Stimulated activated CD4-positive, alpha-beta T cell treated with anti-CD3 and anti-CD28 coated beads, Interleukin-1b, Interleukin-23, amount 100 ng/mL, for 4 hours (primary cell): ENCODE measurements around the gene MACF1.
"Not testable (repeated sequence)": the region's sequence is repeated elsewhere in the genome, so short reads cannot be mapped to it uniquely, and the experiment has no call there.

Experiments used
- DNase-seq, 2 donors: peaks; one replicate each; pipeline ENCODE4 v3.0.0-alpha.2; 2020; ENCODE audit warnings: low read depth in 2 of 2

MACF1 gene

GRCh38 chr1:39492118-39493042, 287.9 kb downstream of the MACF1 start:
- not testable (repeated sequence) for DNase-seq

DNA sequence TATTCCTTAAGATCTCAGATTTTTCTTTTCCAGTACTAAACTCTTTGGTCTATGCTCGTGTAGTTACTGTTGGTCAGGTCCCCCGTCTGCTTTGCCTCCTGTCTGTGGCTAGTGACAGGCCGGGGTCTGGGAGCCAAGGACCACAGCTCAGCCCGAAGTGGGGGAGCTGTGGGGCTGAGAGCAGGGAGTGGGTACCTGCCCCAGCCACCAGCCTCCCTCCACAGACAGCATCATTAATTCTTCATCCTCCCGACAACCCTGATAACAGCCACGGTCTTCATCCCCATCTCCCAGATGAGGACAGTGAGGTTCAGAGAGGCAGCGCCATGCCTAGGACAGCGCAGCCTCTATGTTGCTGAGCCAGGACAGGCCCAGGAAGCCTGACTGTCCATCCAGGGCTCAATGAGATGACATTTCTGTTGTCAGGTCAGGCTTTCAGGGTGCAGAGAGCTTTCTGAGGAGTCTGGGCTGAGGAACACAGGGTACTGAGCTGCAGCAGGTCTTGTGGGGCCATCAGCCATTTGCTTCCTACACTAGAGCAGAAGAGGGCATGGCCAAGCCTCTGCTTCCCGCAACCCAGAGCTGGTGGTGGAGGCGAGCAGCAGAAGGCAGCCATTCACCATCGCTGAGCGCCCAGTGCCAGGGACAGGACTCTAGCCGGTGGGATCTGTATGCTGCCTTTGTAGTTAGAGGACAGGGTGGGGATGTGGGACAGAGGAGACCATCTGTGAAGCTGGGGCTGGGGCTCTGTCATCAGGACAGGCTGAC, 288.7 kb downstream of the MACF1 start:
- DNase-seq: not testable (repeated sequence)

GRCh38 chr1:39494671-39495410, 290.3 kb downstream of the MACF1 start:
- no peak for DNase-seq

DNA sequence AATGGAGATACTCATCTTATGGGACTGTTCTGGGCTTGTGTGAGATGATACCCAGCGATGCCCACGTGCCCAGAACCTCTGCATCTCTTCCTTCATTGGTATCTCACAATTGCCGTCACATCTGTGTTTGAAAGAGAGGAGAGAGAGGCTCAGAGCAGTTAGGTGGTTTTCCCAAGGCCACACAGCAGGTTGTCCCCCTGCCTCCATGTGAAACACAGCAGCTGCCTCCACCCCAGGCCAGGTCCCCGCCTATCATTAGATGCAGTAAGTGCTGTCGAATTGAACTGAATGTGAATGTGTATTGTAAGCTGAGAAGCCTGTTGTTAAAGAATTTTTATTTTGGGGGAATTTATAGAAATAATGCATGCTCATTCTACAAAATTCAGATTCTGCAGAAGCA, 292.0 kb downstream of the MACF1 start:
- not testable (repeated sequence) for DNase-seq

GRCh38 chr1:39497585-39497984, 293.1 kb downstream of the MACF1 start:
- DNase-seq: no peak

- not testable (repeated sequence) for DNase-seq
Observed at GRCh38 chr1:39498096-39498710, 293.7 kb downstream of the MACF1 start.

DNA sequence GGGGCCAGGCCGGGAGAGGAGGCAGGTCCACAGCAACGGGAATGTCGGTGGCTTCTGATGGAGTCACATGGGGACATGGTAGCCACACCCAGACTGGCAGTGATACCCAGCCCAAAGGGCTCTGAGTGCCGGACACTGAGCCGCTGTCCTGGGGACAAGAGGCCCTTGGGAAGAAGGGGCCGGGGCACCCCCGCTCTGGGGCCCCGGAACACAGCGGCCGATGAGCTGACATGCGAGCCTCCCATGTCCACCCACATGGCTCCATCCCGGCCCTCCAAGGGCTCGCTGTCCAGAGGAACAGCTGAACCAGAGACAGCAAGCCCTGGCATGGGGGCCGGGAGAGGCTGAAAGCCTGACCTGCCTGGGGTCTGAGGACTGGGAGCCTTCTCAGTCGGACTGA, 294.3 kb downstream of the MACF1 start:
- DNase-seq: not testable (repeated sequence)

GRCh38 chr1:39499668-39500067, 295.2 kb downstream of the MACF1 start:
- DNase-seq: no peak

DNA sequence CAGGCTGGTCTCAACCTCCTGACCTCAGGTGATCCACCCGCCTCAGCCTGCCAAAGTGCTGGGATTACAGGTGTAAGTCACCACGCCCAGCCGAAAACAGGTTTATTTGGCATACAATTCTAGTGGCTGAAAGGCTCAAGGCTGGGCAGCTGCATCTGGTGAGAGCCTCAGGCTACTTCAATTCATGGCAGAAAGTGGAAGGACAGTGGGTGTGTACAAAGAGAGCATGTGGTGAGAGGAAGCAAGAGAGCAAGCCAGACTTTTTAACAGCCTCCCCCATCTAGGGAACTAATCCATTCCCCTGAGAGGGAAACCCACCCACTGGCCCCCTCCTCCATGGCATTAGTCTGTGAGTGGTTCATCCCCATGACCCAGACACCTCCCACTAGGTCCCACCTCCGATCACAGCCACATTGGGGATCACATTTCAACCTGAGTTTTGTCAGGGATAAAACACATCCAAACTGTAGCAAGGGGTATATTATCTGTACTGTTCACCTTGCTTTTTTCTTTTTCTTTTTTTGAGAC, 296.4 kb downstream of the MACF1 start:
- no peak for DNase-seq

GRCh38 chr1:39501666-39502065, 297.2 kb downstream of the MACF1 start:
- DNase-seq: no peak

DNA sequence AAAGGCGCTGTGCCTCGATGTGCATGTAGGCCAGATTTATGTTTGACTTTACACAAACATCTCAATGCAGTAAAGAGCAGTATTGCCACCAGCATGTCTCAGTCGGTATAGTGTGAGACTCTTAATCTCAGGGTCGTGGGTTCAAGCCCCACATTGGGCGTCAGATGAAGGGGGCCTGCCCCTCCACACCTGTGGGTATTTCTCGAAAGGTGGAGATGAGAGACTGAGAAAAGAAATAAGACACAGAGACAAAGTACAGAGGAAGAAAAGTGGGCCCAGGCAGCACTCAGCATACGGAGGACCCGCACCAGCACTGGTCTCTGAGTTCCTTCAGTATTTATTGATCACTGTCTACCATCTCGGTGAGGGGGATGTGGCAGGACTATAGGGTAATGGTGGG, 299.9 kb downstream of the MACF1 start:
- DNase-seq: not testable (repeated sequence)

DNA sequence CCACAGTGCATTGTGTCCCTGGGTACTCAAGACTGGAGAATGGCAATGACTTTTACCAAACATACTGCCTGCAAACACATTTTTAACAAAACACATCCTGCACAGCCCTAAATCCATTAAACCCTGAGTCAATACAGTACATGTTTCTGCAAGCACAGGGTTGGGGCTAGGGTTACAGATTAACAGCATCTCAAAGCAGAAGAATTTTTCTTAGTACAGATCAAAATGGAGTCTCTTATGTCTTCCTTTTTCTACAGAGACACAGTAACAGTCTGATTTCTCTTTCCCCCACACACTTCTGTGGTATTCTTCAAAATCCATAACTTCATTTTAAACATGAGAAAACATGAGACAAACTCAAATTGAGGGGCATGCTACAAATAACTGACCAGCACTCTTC, 300.8 kb downstream of the MACF1 start:
- DNase-seq: no peak

DNA sequence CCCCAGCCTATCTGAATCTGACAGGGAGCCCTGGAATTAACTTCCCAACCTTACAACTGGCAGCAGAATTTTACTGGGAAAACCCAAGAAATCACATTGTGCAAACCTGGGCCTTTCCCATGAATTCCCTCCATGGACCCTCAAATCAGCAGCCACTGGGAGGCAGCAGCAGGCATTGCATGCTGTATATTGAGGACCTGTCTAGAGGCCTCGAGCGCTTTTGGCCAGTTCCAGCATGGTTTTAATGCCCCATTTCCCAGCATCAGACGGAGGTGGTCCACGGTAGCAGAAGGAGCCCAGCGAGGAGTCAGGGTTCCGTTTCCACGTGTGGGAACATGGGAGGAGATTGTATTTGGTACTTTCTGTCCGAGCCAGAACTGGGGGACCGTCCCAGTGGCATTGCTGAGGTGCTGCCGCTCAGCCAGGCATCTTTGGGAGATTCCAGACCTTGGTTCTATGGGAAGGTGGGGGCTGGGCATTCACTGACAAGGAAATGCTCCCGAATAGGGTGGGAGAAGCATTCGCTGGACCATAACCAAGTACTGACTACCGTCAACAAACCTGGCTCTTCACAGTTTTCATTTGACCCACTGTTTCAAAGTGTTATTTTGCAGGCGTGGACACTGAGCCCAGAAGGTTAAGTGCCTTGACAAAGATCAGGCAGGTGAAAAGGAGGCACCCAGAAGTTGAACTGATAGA, 302.9 kb downstream of the MACF1 start:
- no peak for DNase-seq

- DNase-seq: no peak
Observed at GRCh38 chr1:39508266-39508665, 303.8 kb downstream of the MACF1 start.

GRCh38 chr1:39508857-39509305, 304.4 kb downstream of the MACF1 start:
- DNase-seq: no peak

- no peak for DNase-seq
Observed at GRCh38 chr1:39509360-39510009, 305.0 kb downstream of the MACF1 start.

DNA sequence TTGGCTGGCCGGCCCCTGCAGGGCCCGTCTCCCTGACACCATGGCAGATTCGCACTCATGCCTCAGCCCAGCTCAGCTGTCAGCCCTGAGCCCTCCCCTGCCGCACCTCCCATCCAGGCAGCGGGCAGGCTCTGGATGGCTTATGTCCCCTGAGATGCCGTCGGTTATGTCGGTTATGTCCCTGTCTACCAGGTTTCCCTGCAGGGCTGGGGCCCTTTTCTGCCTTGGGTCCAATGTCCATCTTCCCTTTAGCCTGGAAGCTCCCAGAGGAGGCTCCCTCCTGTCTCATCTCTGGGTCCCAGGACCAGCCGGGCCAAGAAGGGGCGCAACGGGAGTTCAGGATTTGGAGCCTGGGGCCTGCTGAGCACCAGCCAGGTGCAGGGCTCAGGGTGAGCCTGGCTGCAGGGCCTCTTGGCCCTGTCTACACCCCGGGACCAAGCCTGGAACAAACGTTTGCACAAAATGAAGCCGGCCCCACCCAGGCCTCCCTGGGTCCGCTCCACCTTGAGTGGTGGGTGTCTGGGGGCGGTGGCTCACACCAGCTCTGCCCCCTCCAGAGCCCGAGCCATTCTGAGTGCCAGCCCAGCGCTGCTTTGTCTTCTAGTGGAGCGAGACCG, 306.2 kb downstream of the MACF1 start:
- not testable (repeated sequence) for DNase-seq

DNA sequence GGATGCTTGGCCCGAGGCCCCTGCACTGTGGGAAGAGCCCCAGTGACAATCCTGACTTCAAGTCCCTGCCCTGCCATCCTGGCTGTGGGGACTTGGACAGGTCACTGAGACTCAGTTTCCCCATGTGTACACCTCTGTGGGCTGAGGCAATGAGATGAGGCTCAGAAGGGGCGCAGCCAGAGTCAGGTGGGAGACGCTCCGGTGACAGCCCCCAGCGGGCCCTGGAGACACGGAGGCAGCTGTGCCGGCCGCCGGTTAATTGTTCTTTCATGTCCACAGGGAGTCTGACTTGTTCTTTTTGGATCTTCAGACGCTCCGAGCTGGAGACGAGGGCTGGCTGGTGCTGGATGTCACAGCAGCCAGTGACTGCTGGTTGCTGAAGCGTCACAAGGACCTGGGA, 307.0 kb downstream of the MACF1 start:
- not testable (repeated sequence) for DNase-seq

- DNase-seq: not testable (repeated sequence)
Observed at GRCh38 chr1:39512234-39512847, 307.8 kb downstream of the MACF1 start.
